NCI-H226 (cell line): ENCODE data around the gene DDX60.

Experiments
- DNase-seq: peaks from one replicate; pipeline ENCODE4 v3.0.0-alpha.2; 2015

DDX60 gene

GRCh38 chr4:168203233-168203911 lies 115.2 kb downstream of the DDX60 start:
- no peak for DNase-seq

- no peak for DNase-seq
Measured at GRCh38 chr4:168200685-168201084, 117.9 kb downstream of the DDX60 start.

GRCh38 chr4:168199260-168199957 lies 119.1 kb downstream of the DDX60 start:
- no peak for DNase-seq

GRCh38 chr4:168197926-168198325 lies 120.6 kb downstream of the DDX60 start:
- DNase-seq = no peak

- DNase-seq = no peak
Measured at GRCh38 chr4:168188754-168189153, 129.8 kb downstream of the DDX60 start.

GRCh38 chr4:168183717-168184571 lies 134.6 kb downstream of the DDX60 start:
- DNase-seq = peak; percentile 2

GRCh38 chr4:168177546-168178149 lies 140.9 kb downstream of the DDX60 start:
- DNase-seq = no peak

- DNase-seq = no peak
Measured at GRCh38 chr4:168174308-168174707, 144.2 kb downstream of the DDX60 start.

- no peak for DNase-seq
Measured at GRCh38 chr4:168167714-168168284, 150.8 kb downstream of the DDX60 start.
